AG09319 (cell line): ENCODE results near the gene TSR2.

ENCODE experiments used
- DNase-seq: peaks from one replicate; pipeline ENCODE4 v3.0.0-alpha.2; 2010; ENCODE audit warnings: low read depth; ENCODE audit errors: extremely low read depth
- TF ChIP-seq, protein P1 (sequence below): IDR thresholded peaks from 2 replicates; pipeline ENCODE4 v1.5.1; 2011; ENCODE audit warnings: low read depth, mild to moderate bottlenecking, inconsistent platforms, low read length, moderate library complexity

TSR2 gene

DNA sequence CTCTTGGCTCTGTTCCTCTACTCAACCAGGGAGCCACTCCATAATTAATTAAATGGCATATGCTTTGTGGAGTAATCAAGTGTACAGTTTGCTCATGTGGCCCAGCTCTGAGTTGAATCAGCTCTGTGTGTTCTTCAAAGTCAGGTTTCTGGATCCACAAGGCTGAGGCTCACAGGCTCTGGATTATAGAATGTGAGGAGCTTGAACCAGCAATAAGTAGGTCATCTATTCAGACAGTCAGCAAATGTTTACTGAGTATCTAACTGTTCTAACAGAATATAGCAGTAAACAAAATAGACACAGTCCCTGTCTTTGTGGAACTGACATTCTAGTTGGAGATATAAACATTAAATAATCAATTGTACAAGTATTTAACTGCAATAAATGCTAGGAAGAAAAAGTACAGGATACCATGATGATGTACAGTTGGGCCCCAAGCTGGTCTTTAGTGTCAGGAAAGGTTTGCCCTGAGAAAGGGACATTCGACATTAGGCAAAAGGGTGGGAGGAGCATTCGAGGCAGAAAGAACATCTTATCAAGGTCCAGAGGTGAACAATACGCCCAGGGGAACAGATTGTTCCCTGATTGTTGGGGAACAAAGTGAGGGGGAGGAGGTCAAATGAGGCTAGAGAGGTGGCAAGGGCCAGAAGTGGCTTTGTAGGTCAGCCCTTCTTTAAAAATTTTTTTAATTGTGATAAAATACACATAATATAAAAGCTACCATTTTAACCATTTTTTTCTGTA is 20.5 kb upstream of the TSR2 start:
- no peak for DNase-seq
- TF ChIP-seq, protein P1, sequence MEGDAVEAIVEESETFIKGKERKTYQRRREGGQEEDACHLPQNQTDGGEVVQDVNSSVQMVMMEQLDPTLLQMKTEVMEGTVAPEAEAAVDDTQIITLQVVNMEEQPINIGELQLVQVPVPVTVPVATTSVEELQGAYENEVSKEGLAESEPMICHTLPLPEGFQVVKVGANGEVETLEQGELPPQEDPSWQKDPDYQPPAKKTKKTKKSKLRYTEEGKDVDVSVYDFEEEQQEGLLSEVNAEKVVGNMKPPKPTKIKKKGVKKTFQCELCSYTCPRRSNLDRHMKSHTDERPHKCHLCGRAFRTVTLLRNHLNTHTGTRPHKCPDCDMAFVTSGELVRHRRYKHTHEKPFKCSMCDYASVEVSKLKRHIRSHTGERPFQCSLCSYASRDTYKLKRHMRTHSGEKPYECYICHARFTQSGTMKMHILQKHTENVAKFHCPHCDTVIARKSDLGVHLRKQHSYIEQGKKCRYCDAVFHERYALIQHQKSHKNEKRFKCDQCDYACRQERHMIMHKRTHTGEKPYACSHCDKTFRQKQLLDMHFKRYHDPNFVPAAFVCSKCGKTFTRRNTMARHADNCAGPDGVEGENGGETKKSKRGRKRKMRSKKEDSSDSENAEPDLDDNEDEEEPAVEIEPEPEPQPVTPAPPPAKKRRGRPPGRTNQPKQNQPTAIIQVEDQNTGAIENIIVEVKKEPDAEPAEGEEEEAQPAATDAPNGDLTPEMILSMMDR, result no peak

DNA sequence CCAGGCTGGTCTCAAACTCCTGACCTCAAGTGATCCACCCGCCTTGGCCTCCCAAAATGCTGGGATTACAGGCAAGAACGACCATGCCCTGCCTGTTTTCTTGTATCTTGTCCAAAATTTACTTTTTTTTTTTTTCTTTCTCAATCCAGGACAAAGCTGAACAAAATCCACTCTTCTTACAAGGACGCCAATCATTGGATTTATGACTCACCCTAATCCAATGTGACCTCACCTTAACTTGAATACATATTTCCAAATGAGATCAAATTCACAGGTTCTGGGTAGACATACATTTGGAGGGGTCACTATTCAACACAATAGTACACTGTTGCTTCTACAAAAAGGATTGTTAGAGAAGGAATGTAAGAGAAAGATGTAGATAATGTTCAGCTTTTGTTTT is 18.0 kb upstream of the TSR2 start:
- DNase-seq, result no peak
- TF ChIP-seq, protein P1, result no peak

DNA sequence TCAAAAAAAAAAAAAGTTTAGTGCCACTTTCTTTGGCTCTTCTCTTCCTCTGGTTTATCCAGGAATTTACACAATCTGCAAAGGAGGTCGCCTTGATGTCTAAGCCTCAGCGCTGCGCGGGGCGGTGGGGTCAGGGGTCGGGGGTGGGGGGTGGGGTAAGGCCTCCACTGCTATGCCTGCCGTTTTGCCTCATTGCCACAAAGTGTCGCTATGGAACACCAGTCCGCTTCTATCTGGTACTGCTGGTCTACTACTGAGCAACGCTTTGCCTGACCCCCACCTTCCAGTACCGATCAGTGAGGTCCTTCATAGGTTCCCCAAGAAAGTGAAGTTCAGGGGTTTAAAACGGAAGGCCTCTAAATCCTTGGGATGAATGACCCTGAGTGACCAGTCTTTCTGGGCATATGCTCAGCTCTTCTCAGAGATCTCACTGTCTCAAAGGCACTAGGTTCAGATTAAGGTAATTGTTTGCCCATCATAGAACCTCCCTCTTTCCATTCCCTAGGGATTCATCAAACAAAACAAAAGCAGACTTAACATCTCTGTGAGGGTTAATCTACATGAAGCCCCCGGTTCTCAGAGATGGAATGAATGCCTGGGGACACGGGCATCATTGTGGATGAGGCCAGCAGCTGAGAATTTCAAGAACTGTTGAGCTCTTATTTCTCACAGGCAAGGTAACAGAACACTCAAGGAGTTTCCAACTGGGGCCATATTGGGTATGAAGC is 16.9 kb upstream of the TSR2 start:
- TF ChIP-seq, protein P1, result no peak
- no peak for DNase-seq

DNA sequence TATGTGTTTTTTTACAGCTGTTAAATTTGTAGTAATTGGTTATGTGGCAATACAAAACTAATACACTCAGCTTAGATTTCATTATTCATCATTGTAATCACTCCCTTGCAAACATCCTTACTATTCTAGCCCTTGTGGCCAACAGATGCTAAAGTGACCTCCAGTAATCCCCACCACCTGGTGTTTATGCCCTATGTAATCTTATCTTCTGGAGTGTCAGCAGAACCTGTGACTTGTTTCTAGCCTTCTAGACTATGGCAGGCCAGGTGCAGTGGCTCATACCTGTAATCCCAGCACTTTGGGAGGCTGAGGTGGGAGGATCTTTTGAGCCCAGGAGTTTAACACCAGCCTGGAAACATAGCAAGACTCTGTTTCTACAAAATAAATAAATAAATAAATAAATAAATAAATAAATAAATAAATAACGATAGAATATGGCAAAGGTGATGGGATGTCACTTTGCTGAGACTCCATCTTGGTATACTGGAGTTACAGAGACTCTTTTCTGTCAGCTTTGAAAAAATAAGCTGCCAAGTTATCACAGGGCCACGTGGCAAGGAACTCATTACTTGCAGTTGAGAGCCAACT is 12.3 kb upstream of the TSR2 start:
- TF ChIP-seq, protein P1, result no peak
- no peak for DNase-seq

DNA sequence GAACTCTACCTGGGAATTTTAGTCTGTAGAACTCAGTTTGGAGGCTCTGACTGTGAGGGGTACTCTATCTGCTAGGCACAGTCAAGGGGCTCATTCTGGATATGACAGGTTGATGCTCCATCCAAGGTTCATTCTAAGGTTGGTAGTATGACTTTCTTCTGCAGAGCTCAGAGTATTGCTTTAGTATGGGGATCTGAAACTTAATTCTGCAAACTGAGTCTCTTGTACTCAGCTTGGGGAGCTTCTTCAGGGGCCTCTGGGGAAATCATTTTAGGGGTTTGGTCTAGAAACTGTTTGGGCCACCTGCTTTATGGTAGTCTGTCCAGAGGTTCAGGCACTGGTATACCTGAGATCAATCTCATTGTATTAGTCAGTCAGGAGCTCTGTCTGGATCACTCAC is 9.7 kb upstream of the TSR2 start:
- TF ChIP-seq, protein P1, result no peak
- DNase-seq, result no peak

DNA sequence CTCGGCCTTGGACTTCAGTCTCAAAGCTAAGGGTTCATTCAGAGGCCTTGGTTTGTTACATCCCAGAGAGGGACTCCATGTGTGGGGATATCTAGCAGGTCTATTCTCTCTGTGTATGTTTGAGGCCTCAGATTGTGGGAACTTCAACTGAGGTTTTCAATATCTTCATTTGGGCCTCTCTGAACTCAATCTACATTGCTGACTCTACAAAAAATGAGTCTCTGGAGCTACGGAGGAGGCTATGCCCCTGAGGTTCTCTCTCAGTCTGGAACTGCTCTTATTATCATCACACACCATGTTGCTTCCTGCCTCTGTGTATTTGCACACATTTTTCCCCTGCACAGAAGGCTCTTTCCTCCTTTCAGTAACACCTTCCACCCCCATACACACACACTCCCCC is 5.1 kb upstream of the TSR2 start:
- DNase-seq, result no peak
- TF ChIP-seq, protein P1, result no peak

DNA sequence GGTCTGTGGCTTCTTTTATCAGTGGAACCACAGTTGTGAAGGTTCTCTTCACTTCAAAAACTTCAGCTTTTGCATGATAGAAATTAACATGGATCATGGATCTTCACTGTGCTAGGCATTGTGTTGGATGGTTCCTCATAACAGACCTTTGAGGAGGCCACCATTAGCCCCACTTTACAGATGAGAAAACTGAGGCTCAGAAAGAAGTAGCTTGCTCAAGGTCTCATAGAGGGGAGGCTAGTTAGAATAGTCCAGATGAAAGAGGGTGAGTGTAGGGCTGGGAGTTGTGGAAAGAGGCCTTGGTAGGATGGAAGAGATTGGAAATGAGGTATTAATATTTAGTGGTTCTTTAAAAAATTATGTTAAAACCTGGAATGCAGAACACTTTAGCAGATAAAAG is 2.6 kb downstream of the TSR2 start:
- DNase-seq, result no peak
- TF ChIP-seq, protein P1, result no peak
